ENCODE data around the gene AOC3. TPM values are rescaled to one million over a fixed set of nuclear protein-coding genes. Genes with fewer than 3 reads are reported as not detected.
A peak's percentile ranks its signal among the peaks of the same experiment; 100 is the strongest.

The AOC3 gene
- total and polyA plus RNA-seq, 2 of the 13 experiments (the other 11 are each of a cell fraction or from before 2014, with no cell fraction given): 8.7 to 51.7 TPM

- TF ChIP-seq ZNF816 (CRISPR knock-in tag; IDR thresholded peaks at IDR 0.05; ENCODE audit: borderline replicate concordance) (no peak), NFYC (CRISPR knock-in tag; IDR thresholded peaks at IDR 0.05) (peak; percentile 21; the same call in 1 of the 2 replicates), CBX5 (CRISPR knock-in tag; IDR thresholded peaks at IDR 0.05; ENCODE audit: borderline replicate concordance) (peak; percentile 81; the same call in 1 of the 2 replicates), ZNF207 (IDR thresholded peaks at IDR 0.05; ENCODE audit: borderline replicate concordance) (no peak), ATM (IDR thresholded peaks at IDR 0.05; ENCODE audit: borderline replicate concordance) (no peak), ZNF687 (CRISPR knock-in tag; IDR thresholded peaks at IDR 0.05) (no peak; the same call in 1 of the 2 replicates), KDM4B (CRISPR knock-in tag; IDR thresholded peaks at IDR 0.05) (no peak), GMEB1 (CRISPR knock-in tag; IDR thresholded peaks at IDR 0.05; ENCODE audit: borderline replicate concordance) (no peak; the same call in 1 of the 2 replicates), NRL (CRISPR knock-in tag; IDR thresholded peaks at IDR 0.05; ENCODE audit: borderline replicate concordance) (no peak), ZNF605 (CRISPR knock-in tag; IDR thresholded peaks at IDR 0.05) (no peak; the same call in 1 of the 2 replicates), ELF4 (CRISPR knock-in tag; IDR thresholded peaks at IDR 0.05; ENCODE audit: borderline replicate concordance) (peak; percentile 70), SSRP1 (CRISPR knock-in tag; IDR thresholded peaks at IDR 0.05) (peak; percentile 20; the same call in 1 of the 2 replicates), TCF12 (IDR thresholded peaks at IDR 0.05) (no peak), TCF12 (CRISPR knock-in tag; IDR thresholded peaks at IDR 0.05) (peak; percentile 96), MAFG (CRISPR knock-in tag; IDR thresholded peaks at IDR 0.05) (no peak), NFYB (CRISPR knock-in tag; IDR thresholded peaks at IDR 0.05) (no peak; the same call in 1 of the 2 replicates), GZF1 (CRISPR knock-in tag; IDR thresholded peaks at IDR 0.05) (no peak), ZNF367 (CRISPR knock-in tag; IDR thresholded peaks at IDR 0.05; ENCODE audit: borderline replicate concordance) (no peak), JDP2 (CRISPR knock-in tag; IDR thresholded peaks at IDR 0.05; ENCODE audit: borderline replicate concordance) (no peak), RBM39 (IDR thresholded peaks at IDR 0.05; ENCODE audit: low read depth, low read length, poor library complexity, severe bottlenecking) (no peak)
These were observed 43.5 kb downstream of the AOC3 start (continued) for GRCh38 chr17:42894283-42895184.

All from HepG2 (cell line).